Uterus (tissue), 4 donors: Measurements from ENCODE around the gene RANBP3. TPM values are rescaled to one million over a fixed set of nuclear protein-coding genes. Genes with fewer than 3 reads are reported as not detected.

Experiments used
- DNase-seq, 2 donors: peaks; one replicate each; pipeline ENCODE4 v3.0.0-alpha.2; 2019 to 2020
- H3K27ac ChIP-seq, 2 donors: fragments of 200-600 bp; sonication (generic); 1 replicate in 1 of 2; 2 replicates in 1 of 2; pipeline ENCODE4 v1.5.1; 2016 to 2018
- H3K27me3 ChIP-seq, 2 donors: fragments of 200-600 bp; sonication (generic); one replicate each; pipeline ENCODE4 v1.5.1; 2018 to 2019; ENCODE audit warnings: control low read depth in 1 of 2
- H3K36me3 ChIP-seq, 2 donors: fragments of 200-600 bp; sonication (generic); one replicate each; pipeline ENCODE4 v1.5.1; 2019; ENCODE audit warnings: control low read depth in 1 of 2
- H3K4me1 ChIP-seq, 2 donors: fragments of 200-600 bp; sonication (generic); one replicate each; pipeline ENCODE4 v1.5.1; 2018 to 2019; ENCODE audit warnings: control low read depth in 1 of 2
- H3K4me3 ChIP-seq, 2 donors: fragments of 200-600 bp; sonication (generic); 1 replicate in 1 of 2; 2 replicates in 1 of 2; pipeline ENCODE4 v1.5.1; 2018 to 2019; ENCODE audit warnings: mild to moderate bottlenecking in 1 of 2
- H3K9me3 ChIP-seq, 2 donors: fragments of 200-600 bp; sonication (generic); one replicate each; pipeline ENCODE4 v1.5.1; 2019; ENCODE audit warnings: control low read depth in 1 of 2
- POLR2A ChIP-seq, 2 donors: fragments of 450-650 bp; IDR thresholded peaks; one replicate each; pipeline ENCODE4 v1.6.1; 2016; ENCODE audit warnings: antibody characterized with exemption in 2 of 2, mild to moderate bottlenecking in 1 of 2, moderate library complexity in 1 of 2
- intact Hi-C: fragments of 100-400 bp; cut with DNase I; formaldehyde crosslinking; loops from one replicate; pipeline ENCODE4 v1.15.1; 2023; ENCODE audit warnings: low total_unique reads
- total RNA-seq, 4 donors: library from RNA; depleted of rRNA in 3 of 4; stranded (reverse); fragments of >200 nt in 3 of 4; gene quantifications; one replicate each; pipeline versions ENCODE4 v1.1.0 to v1.2.4, GENCODE V29; 2014 to 2023
- TF ChIP-seq, protein P1 (sequence below), 4 experiments: fragments of 200-600 bp in 2 of 4; fragments of 450-650 bp in 2 of 4; sonication (generic) in 2 of 4; IDR thresholded peaks; one replicate each; pipeline ENCODE4 v1.5.1; 2016 to 2019; ENCODE audit warnings: antibody characterized with exemption in 4 of 4, mild to moderate bottlenecking in 2 of 4, moderate library complexity in 1 of 4
- donor health status: DM: yes; HTN: yes; CAD: no.

Gene RANBP3
- total RNA-seq, 4 donors from 2014 or later, result 40.9 to 98.1 (median 48.5) TPM

DNA sequence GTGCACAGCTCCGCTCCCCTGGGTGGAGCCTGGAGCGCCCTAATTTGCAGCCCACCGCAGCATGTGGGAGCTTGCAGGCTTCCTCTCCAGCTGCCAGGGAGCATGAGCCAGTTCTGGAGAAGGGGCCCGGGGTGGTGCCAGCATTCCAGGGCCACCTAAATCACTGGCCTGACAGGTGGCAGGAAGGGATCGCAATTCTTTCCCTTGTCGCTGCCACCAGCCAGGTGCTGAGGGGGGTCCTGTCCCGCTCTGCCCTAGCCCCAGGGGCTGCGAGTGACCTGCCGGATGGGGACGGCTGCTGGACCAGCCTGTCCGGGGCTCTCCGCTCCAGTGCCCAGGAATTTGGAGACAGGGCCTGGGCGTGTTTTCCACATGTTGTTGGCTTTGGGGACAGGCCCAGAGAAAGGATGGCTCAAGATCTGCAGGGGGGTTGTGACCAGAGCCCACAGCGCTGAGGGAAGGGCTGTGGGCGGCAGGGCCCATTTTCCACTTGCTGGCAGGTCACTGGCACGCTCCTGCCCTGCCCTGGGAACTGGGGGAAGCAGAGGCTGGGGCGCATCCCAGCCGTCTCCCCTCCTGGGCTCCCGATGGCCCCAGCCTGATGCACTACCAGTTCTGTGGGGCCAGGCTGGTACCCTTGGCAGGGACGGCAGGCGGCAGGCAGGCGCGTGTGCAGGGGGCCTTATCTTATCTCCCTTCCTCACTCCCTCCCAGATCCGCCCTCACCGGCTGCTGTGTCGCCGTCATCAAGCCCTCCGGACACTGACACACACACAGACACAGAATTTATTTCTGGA lies 83.8 kb downstream of the RANBP3 start:
- intact Hi-C loops, result no loop called here
- Histone ChIP-seq H3K9me3 (no peaks in the 10 kb centered on the region), H3K36me3 (no peaks in the 10 kb centered on the region), H3K4me1 (peaks cover 0 to 7% of the 10 kb centered on the region in 2 donors), H3K4me3 (no peak overlapping the region), H3K27ac (no peak overlapping the region), H3K27me3 (no peaks in the 10 kb centered on the region)
- DNase-seq, result no peak
- TF ChIP-seq, protein P1, sequence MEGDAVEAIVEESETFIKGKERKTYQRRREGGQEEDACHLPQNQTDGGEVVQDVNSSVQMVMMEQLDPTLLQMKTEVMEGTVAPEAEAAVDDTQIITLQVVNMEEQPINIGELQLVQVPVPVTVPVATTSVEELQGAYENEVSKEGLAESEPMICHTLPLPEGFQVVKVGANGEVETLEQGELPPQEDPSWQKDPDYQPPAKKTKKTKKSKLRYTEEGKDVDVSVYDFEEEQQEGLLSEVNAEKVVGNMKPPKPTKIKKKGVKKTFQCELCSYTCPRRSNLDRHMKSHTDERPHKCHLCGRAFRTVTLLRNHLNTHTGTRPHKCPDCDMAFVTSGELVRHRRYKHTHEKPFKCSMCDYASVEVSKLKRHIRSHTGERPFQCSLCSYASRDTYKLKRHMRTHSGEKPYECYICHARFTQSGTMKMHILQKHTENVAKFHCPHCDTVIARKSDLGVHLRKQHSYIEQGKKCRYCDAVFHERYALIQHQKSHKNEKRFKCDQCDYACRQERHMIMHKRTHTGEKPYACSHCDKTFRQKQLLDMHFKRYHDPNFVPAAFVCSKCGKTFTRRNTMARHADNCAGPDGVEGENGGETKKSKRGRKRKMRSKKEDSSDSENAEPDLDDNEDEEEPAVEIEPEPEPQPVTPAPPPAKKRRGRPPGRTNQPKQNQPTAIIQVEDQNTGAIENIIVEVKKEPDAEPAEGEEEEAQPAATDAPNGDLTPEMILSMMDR (IDR thresholded peaks at IDR 0.05), result no peak
- no peak for TF ChIP-seq POLR2A (IDR thresholded peaks at IDR 0.05)

DNA sequence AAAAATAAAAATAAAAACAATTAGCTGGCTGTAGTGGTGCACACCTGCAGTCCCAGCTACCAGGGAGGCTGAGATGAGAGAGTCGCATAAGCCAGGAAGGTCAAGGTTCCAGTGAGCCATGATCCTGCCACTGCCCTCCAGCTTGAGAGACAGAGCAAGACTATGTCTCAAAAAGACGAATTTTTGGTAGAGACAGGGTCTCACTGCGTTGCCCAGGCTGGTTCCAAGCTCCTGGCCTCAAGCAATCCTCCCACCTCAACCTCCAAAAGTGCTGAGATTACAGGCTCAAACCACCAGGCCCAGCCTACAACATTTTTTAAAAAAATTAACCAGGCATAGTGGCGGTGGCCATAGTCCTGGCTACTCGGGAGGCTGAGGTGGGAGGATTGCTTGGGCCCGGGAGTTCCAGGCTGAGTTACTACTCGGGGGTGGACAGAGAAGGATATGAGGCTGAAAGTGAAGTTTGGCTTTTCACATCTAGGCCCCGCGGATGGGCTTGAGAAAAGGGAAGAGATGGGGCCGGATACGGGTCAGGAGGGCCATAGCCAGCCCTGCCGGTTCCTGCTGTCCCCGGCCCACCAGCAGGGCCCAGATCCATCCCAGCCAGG lies 84.5 kb downstream of the RANBP3 start:
- intact Hi-C loops, result no loop called here
- Histone ChIP-seq H3K36me3 (no peaks in the 10 kb centered on the region), H3K27ac (no peak overlapping the region), H3K9me3 (no peaks in the 10 kb centered on the region), H3K4me1 (peaks cover 0 to 7% of the 10 kb centered on the region in 2 donors), H3K27me3 (no peaks in the 10 kb centered on the region), H3K4me3 (no peak overlapping the region)
- TF ChIP-seq POLR2A (IDR thresholded peaks at IDR 0.05), result no peak
- TF ChIP-seq, protein P1 (IDR thresholded peaks at IDR 0.05), result no peak
- no peak for DNase-seq

- no peak for DNase-seq
- Histone ChIP-seq H3K27ac (no peak overlapping the region), H3K36me3 (no peaks in the 10 kb centered on the region), H3K9me3 (no peaks in the 10 kb centered on the region), H3K4me1 (peaks cover 0 to 7% of the 10 kb centered on the region in 2 donors), H3K27me3 (no peaks in the 10 kb centered on the region), H3K4me3 (no peak overlapping the region)
- TF ChIP-seq POLR2A (IDR thresholded peaks at IDR 0.05), result no peak
- TF ChIP-seq, protein P1 (IDR thresholded peaks at IDR 0.05), result no peak
- intact Hi-C loops, result no loop called here
Observed at GRCh38 chr19:5892772-5893275, 85.1 kb downstream of the RANBP3 start.

- peaks cover 0 to 7% of the 10 kb centered on the region in 2 donors for H3K4me1 ChIP-seq
- TF ChIP-seq, protein P1 (IDR thresholded peaks at IDR 0.05), result peak; percentile 42 to 79 (median 52)
- TF ChIP-seq POLR2A (IDR thresholded peaks at IDR 0.05), result no peak
- H3K4me3 ChIP-seq, result no peak overlapping the region
- no peaks in the 10 kb centered on the region for H3K27me3 ChIP-seq
- intact Hi-C loops, result no loop called here
- H3K36me3 ChIP-seq, result no peaks in the 10 kb centered on the region
- H3K9me3 ChIP-seq, result no peaks in the 10 kb centered on the region
- H3K27ac ChIP-seq, result no peak overlapping the region
- no peak for DNase-seq
Observed at GRCh38 chr19:5891938-5892771, 85.8 kb downstream of the RANBP3 start.
